Measurements from ENCODE around the gene ZNF200.
"Not testable (repeated sequence)": the region's sequence is repeated elsewhere in the genome, so short reads cannot be mapped to it uniquely, and the experiment has no call there.

Gene ZNF200, protein sequence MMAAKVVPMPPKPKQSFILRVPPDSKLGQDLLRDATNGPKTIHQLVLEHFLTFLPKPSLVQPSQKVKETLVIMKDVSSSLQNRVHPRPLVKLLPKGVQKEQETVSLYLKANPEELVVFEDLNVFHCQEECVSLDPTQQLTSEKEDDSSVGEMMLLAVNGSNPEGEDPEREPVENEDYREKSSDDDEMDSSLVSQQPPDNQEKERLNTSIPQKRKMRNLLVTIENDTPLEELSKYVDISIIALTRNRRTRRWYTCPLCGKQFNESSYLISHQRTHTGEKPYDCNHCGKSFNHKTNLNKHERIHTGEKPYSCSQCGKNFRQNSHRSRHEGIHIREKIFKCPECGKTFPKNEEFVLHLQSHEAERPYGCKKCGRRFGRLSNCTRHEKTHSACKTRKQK

DNA sequence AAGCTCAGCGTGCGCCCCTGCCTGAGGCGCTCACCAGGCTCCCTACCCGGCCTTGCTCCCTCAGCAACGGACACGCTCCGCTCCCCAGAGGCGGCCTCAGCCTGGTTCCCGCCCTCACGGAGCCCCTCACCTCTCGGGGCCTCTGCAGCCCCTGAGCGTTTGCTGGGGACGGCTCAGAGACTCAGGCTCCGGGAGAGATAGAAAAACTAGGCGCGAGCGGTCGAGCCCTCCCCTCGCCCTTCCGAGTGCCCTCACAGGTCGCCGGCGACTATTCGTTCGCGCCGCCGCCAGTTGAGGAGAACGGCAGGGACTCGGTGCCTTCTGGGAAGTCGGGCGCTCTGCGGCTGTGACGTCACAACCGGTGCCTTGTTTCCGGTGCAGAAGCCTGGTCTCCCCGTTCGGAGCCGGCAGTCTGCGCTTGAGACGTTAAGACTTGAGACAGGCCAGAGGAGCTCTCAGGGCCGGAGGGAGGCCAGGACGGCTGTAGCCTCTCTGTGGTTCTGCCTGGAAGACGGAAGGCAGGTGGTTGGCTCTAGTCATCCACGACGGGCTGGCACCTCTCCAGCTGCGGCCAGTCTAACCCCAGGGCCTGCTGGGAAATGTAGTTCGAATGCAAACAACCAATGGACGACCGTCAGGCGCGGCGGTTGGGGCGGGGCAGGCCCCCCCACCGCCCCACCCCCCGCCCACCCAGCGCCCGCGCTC lies at the start of gene ZNF200:
ZNF200 (minus strand) TSS at position 302 of the 705 bp plus-strand sequence. CDS start 1,403 bp downstream, outside the sequence.
- DNase-seq, result peak; percentile 96 to 97 (median 96)

DNA sequence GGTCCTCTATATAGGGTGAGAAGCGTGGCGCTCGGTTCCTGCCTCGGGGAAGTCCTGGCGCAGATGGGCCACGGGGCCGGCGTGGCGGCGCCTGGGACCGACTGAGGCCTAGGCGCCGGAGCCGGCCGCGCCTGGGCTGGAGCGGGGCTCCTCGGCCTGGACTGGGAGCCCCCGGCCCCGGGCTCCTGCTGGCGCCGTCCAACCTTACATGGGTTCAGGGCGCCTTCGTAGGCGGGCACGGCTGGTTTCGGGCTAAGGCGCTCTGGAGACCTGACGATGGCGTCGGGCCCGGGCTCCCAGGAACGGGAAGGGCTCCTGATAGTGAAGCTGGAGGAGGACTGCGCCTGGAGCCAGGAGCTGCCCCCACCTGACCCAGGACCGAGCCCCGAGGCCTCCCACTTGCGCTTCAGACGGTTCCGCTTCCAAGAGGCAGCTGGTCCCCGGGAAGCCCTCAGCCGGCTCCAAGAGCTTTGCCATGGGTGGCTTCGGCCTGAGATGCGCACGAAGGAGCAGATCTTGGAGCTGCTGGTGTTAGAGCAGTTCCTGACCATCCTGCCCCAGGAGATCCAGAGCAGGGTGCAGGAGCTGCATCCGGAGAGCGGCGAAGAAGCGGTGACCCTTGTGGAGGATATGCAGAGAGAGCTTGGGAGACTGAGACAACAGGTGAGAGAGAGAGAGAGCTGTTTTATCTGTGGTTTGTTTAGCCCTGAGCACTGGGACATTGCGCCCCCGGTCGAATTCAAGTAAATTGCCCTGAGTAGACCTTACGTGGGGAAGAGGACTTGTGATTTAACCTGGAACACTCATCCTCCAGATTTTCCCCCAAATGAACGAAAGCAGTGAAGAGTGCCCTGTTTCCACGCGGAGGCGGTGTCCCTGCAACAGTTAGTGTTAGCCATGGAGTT lies 48.8 kb upstream of the ZNF200 start:
- peak; percentile 36 to 66 (median 58) for DNase-seq

DNA sequence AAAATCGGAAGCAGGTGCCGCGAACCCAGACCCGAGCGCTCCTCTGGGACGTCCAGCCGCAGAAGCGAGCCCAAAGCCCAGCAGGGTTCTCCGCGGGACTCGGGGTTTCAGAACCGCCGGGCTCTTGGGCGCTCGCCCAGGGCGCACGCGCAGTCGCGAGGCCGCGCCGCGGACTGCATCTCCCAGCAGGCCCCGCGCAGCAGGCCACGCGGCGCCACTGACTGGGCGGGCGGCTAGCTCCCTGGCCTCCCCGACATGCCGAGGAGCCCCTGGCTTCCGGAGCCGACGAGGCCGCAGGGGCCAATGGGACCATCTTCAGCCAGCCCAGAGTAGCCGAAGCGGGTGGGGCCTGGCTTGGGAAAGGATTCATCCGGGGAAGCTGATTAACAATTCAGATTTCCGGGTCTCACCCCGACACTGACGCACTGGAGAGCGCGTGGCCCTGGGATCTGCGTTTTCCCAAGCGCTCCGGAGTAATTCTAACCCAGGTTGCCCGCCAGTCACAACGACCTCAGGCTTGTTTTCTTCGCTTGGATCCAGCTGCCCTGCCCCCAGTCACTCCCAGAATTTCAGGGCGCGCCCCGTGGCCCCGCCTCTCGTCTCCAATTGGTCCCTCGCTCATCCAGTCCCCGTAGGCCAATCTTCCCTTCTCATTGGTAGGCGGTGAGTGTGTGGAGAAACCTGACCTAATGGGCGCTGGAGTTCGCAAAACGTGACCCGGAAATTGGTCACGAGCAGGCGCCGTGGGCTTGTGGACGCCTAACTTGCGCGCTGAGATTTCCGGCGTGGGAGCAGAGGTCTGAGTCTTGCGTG lies 48.0 kb upstream of the ZNF200 start, which contains the start of gene ZNF263:
ZNF263 (plus strand) TSS at position 762 of the 813 bp plus-strand sequence. CDS start 328 bp downstream, outside the sequence.
- DNase-seq, result peak; percentile 98 to 99 (median 98)

DNA sequence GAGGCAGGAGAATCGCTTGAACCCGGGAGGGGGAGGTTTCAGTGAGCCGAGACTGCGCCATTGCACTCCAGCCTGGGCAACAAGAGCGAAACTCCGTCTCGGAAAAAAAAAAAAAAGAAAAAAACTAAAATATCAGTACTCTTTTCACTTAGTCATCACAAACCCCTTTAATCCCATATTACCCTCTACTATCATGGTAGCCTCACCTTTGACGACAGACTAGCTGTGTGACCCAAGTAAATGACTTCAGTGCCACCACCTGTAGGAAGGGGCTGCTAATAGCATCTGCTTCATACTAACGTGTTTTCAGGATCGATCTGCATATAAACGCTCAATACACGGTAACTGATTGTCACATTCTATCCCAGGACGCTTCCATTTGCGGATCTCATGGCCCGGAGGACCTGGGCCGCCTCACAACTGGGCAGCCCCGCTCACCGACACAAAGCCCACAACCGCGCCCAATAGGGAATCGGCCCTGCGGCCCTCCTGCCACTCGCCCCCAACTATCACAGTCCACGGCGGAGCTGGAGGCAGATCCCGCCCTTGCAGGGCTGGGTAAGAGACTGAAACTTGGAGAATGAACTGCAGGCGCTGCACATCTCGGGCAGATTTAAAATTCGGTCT lies 47.3 kb upstream of the ZNF200 start:
- DNase-seq, result no peak

DNA sequence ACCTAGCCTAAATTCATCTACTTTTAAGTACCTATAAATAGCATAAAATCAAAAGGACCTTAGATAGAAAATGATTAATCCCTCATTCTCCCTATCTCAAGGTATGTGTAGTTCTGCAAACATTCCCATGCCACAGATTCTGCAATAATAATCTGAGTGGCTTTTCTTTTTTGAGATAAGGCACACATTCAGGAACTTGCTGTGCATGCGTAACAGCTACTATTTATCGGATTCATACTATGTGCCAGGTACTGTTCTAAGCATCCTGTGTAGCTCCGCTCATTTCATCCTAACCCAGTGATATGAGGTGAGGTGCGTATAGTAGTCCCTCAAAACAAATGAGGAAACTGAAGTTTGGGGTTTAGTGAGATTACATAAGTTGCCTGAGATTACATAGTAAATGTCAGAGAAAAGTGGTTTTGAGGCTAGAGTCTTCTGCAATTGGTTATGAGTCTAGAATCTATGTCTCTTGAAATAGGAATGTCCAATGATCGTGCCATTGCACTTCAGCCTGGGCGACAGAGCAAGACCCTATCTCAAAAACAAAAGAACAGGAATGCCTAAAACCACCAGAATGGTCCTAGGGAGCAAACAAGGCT lies 46.4 kb upstream of the ZNF200 start:
- no peak for DNase-seq

DNA sequence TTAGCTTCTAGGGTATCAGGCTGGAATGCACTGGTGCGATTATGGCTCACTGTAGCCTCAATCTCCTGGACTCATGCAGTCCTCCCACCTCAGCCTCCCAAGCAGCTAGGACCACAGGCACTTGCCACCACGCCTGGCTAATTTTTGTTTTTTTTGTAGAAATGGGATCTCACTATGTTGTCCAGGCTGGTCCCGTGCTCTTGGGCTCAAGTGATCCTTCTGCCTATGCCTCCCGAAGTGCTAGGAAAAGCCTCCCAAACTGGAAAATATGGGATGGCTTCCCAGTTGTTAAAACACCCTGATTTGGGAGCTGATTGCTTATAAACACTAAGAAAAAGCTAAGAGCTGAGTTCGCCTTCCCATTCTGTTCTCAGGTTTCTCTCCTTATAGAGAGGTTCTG lies 41.7 kb upstream of the ZNF200 start:
- no peak for DNase-seq

DNA sequence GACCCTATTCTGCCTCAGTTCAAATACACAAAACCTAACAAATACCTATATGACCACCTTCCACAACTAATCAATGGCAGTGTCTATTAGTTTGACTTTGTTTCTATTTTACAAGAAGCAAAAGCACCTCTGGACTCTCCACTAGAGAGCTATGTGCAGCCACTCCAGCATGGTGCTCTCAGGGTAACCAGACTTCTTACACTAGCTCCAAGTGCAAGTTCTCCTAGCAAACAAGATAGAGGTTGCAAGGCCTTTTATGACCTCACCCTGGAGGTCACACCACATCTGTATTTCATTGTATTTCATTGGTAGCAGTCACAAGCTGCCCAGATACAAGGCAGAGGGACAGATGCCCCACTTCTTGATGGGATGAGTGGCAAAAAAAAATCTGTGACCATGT lies 40.0 kb upstream of the ZNF200 start:
- DNase-seq, result no peak

DNA sequence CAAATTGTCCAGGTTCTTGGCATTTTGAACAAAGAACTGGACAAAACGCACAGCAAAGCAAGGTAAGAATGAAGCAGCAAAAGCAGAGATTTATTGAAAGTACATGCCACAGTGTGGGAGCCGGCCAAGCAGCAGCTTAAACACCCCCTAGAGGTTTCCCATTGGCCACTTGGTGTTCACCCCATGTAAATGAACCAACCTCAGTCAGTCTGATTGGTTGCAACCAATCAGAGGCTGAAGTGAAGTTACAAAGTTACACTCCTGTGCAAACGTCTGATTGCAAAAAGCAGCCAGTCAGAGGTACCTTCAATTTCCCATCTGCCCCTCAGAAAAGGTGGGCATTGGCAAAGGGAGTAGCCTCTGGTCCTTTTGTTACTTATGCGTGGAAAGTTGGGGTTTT lies 39.5 kb upstream of the ZNF200 start:
- DNase-seq, result no peak

DNA sequence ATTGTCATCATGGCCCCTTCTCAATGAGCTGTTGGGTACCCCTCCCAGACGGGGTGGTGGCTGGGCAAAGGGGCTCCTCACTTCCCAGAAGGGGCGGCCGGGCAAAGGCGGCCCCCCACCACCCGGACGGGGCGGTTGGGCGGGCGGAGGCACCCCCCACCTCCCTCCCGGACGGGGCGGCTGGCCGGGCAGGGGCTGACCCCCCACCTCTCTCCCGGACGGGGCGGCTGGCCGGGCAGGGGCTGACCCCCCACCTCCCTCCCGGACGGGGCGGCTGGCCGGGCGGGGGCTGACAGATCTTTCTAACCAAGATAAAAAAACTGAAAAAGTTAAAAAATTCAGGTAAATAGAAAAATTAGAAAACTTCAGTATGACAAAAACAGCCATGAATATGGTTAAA lies 36.3 kb upstream of the ZNF200 start:
- not testable (repeated sequence) for DNase-seq

DNA sequence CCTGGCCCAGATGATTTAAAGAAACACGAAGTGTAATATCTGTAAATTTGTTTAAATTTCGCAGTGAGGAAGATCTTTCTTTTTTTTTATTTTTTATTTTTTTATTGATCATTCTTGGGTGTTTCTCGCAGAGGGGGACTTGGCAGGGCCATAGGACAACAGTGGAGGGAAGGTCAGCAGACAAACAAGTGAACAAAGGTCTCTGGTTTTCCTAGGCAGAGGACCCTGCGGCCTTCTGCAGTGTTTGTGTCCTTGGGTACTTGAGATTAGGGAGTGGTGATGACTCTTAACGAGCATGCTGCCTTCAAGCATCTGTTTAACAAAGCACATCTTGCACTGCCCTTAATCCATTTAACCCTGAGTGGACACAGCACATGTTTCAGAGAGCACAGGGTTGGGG lies 35.8 kb upstream of the ZNF200 start:
- not testable (repeated sequence) for DNase-seq

DNA sequence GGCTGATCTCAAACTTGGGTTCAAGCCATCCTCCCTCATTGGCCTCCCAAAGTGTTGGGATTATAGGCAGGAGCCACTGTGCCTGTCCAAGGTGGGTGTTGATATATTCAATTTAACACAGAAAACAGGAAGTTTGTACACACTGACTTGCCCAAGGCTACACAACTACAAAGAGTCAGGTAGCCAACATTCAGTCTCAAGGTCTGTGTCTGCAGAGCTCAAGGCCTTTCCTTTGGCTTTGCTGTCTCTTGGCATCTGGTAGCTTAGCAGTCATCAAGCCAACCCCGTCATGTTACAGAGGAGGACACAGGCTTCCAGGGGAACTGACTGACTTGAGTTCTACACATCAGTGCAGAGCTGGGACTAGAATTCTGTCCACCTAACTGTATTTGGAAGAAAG lies 33.3 kb upstream of the ZNF200 start:
- DNase-seq, result no peak

DNA sequence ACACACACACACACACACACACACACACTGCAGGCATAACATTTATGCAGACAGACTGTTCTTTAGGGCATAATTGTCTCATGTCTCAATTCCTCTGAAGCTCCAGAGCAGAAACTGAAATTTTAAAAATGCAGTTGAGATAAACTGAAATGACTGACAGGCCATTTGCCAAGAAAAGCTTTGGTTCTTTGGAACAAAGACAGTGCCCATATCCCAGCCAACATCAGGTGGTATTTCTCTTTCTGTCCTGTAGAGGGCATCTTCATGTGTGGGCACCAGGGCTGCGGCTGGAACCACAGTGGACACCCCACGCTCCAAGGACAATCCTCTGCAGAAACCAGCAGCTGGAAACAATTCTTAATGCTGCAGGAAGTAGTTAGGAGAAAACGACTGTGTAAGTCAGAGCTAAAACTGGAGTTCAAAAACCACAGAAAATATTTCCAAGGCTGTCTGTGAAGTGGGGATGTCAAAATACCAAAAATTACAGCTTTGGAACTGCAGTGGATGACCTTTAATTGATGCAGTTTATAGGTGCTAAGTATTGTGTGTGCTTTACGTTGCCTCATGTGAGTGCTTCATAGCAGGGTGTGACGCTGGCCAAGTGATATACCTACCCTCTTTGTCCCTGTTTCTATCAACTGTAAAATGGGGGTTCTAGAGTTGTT lies 32.0 kb upstream of the ZNF200 start:
- peak in 2 of 3 donors; percentile 33 to 35 for DNase-seq

DNA sequence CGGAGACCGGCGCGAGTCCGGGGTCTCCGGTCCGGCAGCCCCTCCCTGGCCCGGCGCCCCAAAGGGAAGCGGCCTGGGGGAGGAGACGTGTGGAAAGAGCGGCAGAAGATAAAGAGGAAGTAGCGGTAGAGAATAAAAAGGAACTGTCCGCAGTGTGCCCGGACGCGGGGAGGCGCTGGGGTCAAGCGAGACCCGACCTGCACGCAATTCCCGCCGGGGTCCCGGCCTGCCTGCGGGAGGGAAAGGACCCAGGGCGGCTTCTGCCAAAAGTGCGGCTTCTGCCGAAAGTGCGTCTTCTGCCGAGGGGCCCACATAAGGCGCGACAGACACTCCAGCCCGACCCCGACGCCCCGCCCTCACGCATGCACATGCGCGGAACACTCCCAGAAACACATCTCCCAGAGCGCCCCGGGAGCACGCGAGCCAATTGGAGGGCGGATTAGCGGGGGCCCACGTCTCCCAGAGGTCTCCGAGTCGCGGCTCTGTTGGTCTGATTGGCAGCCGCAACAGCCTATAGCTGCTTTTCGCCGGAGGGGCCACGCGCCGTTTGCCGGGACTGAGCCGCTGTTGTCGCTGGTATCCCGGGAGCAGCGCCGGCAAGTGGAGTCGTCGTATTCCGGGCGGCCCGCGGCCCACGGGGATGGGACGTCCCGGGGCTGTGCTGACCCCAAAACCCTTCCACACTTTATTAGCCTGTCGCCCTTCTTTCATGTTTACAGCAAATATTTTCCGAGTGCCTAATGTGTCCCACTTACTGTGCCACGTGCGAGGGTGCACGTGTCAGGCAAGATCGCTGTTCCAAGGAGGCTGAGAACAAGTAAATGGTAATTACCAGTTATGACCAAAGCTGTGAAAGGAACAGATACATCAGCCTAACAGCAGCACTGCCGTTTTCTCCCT lies 29.4 kb upstream of the ZNF200 start:
- DNase-seq, result peak; percentile 97 to 98 (median 98)

DNA sequence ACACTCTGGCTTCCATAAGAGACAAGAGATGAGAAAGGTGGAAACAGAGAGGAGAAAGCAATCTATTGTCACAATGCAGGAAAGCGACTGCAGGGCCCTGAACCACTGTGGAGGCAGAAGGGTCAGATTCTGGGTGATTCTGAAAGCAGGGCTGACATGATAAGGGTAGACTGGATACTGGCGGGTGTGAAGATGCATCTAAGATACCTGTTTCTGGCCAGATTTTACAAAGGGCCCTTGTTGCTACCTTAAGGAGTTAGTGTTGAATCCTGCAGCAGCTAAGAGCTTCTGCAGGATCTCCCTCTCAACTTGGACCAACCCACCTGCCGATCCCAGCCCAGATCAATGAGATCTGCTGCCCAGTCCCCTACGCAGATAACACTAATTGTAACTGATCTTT lies 27.6 kb upstream of the ZNF200 start:
- no peak for DNase-seq

DNA sequence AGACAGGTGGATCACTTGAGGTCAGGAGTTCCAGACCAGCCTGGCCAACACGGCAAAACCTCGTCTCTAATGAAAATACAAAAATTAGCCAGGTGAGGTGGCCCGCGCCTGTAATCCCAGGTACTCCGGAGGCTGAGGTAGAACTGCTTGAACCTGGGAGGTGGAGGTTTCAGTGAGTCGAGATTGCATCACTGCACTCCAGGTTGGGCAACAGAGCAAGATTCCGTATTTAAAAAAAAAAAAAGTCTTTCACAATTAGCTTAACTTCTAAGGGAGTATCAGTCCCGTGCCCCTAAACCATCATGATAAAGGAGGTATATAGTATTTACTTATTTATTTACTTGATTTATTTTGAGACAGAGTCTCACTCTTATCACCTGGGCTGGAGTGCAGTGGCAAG lies 24.9 kb upstream of the ZNF200 start:
- peak; percentile 27 to 36 (median 28) for DNase-seq

DNA sequence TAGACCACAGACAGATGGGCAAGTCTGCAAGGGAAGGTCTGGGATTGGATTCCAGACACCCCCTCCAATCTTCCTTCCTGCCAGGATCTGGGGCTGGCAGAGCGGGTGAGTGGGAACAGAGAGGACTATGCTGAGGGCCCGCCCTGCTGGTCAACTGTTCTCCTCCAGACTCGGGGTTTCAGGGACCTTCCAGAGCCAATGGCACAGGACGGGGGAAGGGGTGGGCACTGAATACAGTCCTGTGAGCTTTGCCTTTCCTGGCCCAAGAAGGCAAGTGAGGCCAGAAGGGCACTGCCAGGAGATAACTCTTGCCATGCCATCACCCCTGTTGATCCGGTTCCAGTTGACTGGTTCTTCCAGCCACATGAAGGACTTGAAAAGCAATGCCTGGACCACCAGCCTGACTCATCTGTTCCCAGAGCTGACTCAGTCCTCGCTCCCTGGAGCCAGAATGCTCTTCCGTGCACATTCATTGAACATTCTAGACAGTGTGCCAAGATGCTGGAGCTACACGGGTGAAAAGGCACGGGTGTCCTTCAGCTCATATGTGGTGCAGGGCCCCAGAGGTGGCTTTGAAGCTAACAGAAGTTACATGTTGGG lies 22.0 kb upstream of the ZNF200 start:
- DNase-seq, result peak; percentile 55 to 69 (median 61)

DNA sequence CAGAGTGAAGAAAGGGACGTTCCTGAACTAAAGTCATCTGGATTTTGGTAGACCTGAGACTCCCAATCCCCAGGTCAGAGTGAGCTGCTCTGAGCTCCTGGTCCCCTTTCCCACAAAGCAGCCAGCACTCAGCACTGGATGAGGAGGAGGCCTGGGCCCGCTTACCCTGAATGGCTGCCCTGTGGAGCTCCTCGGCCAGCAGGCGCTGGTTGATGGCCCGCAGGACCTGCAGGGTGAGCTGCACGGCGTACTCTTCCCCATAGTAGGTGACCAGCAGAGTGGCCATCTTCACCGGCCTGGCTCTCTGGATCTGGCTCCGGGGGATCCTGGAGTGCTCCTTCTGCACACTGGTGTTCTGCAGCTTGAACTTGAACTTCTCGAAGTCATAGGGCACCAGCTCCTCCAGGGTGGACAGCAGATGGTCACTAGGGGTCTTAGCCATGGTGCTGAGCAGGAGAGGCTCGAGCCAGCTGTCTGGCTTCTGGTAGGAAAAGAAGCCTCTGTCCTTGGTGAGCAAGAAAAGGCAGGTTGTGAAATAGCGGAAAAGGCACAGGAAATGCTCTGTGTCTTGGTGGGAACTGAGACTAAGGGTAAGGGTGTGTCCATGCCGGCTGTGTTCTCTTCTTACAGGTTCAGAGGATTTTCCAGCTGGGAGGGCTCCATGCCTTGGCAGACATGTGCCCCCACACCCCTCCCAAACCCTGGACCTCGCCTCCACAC lies 21.3 kb upstream of the ZNF200 start, which contains the start of gene MEFV:
MEFV (minus strand) TSS at position 488 of the 720 bp plus-strand sequence; CDS start at position 442, 46 bp downstream.
- peak; percentile 86 to 95 (median 93) for DNase-seq

DNA sequence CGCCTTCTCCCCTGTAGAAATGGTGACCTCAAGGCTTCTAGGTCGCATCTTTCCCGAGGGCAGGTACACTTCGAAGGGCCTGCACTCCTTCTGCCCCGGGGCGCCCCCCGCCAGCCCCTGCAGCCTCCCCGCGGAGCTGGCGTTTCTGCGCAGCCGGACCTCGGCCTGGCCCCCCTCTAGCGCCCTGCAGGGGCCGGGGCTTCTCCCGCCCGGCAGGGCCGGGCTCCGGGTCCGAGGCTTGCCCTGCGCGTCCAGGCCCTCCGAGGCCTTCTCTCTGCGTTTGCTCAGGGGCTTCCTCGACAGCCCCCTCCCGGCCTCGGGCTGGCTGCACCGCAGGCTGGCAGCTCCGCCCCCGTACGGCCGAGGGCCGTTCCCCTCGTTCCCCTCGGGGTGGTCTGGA lies 19.4 kb upstream of the ZNF200 start:
- DNase-seq, result no peak

Data from suppressor macrophage treated with lipopolysaccharide for 1 hour (primary cell).